Globus pallidus (tissue), 1 donor: Measurements from ENCODE around the gene SERPINF2.
A peak's percentile ranks its signal among the peaks of the same experiment; 100 is the strongest.
"Not testable (repeated sequence)": the region's sequence is repeated elsewhere in the genome, so short reads cannot be mapped to it uniquely, and the experiment has no call there.

ENCODE experiments used
- DNase-seq: peaks from one replicate; pipeline ENCODE4 v3.0.0-alpha.2; 2015; ENCODE audit warnings: low spot score

SERPINF2 gene

GRCh38 chr17:1716076-1716911, 26.4 kb upstream of the SERPINF2 start:
- peak; percentile 100 for DNase-seq

DNA sequence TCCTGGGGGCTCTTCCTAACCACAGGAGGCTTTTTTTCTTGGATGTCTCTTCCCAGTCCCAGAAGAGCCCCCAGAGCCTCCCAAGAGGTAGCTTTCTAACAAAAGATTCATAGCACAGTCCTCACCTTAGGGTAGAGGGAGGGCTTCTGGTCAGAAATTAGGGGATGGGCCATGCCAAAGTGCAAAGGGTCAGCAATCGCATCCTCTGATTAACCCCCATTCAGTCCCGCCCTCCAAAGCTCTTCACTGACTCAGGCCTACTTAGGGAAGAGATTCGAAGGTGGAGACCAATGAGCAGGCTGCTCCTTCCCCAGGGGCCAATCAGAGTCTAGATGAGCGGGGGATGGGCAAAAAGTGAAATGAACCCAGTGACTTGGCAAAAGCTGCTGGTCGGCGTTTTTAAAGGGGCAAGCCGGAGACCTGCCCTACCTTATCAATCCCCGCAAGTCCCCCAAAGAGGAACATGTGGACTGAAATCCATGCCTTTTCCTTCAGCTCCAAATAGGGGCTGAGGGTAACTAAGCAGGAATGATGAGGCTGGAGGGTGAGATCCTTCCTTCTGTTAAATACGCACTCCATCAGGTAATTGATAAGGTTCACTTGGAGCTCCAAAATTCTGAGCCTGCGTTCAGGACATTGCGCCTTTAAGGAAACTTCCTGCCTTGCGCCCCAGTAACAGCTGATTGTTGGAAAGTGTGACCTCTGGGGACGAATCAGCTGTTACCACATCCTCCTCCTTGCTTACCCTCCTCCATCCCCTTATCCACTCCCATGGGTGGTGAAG, 25.6 kb upstream of the SERPINF2 start:
- peak; percentile 96 for DNase-seq

DNA sequence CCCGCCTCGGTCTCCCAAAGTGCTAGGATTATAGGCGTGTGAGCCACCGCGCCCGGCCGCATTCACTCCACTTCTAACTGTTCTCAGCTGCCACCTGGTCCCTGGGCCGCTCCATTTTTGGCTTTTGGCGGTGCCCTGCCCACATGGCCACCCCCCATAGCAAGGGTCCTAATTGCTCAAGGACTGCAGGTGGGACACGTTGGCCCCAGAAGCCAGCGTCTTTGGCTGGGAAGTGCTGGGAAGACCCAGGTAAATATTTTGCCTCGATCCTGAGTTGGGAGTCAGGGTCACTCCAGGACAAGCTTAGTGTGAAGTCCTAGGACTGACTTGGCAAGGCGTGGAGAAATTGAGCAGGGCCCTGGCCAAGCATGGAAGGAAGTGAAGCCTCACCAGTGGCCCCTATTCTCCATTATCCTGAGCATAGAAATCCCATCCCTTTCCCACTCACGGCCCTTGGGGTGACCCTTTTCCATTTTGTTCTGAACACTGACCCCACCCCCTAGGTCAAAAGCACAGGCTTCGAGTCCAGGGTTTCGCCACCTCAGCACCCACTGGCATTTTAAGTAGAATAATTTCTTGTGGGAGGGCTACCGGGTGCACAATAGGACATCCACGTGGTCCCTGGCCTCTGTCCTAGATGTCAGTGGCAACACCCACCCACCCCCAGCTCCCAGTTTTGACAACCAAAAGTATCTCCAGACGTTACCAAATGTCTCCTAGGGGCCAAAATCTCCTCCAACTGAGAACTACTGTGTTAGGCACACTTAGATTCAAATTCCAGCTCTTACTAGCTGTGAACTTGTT, 24.1 kb upstream of the SERPINF2 start:
- DNase-seq = no peak

DNA sequence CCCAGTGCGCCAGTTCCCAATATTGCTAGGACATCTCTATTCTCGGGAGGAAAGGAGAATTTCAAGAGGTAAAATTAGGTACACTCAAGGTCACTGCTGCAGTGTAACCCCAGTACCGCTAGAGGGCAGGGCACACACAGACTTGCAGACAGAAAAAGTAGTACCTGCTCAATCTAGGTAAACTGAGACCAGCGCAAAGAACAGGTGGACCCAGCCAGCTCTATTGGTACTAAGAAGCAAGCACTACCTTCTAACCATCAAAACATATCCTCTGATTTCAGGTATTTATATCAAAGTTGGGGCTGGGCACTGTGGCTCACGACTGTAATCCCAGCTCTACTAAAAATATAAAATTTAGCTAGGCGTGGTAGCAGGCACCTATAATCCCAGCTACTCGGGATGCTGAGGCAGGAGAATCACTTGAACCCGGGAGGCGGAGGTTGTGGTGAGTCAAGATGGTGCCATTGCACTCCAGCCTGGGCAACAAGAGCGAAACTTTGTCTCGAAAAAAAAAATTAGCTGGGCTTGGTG, 21.8 kb upstream of the SERPINF2 start:
- no peak for DNase-seq

DNA sequence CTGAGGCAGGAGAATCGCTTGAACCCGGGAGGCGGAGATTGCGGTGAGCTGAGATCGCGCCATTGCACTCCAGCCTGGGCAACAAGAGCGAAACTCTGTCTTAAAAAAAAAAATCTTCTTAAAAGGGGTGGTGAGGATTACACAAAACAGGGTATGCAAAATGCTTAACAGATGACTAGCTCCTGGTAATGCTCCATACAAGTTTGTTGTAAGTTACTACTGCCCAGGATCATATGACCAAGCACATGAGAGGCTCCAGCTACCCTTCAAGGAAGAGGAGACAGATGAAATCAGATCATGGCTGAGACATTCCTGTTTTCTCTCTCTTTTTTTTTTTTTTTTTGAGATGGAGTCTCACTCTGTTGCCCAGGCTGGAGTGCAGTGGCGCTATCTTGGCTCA, 20.6 kb upstream of the SERPINF2 start:
- not testable (repeated sequence) for DNase-seq

GRCh38 chr17:1724351-1724868, 18.3 kb upstream of the SERPINF2 start, which contains the start of gene WDR81:
Gene WDR81 (plus strand): TSS chr17:1724704. CDS start chr17:1724960, 256 bp downstream.
- peak; percentile 82 for DNase-seq

DNA sequence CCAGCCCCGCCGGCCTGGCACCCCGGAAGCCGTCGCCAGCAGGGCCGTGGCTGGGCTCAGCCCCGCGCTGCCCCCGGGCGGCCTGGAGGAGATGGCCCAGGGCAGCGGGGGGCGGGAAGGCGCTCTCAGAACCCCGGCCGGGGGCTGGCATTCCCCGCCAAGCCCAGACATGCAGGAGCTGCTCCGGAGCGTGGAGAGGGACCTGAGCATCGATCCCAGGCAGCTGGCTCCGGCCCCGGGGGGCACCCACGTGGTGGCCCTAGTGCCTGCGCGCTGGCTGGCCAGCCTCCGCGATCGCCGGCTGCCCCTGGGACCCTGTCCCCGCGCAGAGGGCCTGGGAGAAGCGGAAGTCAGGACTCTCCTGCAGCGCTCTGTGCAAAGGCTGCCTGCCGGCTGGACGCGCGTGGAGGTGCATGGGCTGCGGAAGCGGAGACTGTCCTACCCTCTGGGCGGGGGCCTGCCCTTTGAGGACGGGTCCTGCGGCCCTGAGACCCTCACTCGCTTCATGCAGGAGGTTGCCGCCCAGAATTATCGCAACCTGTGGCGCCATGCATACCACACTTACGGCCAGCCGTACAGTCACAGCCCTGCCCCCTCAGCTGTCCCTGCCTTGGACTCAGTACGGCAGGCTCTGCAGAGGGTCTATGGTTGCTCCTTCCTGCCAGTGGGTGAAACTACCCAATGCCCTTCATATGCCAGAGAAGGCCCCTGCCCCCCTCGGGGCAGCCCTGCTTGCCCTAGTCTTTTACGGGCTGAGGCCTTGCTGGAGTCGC, 17.6 kb upstream of the SERPINF2 start:
- DNase-seq = peak; percentile 35

DNA sequence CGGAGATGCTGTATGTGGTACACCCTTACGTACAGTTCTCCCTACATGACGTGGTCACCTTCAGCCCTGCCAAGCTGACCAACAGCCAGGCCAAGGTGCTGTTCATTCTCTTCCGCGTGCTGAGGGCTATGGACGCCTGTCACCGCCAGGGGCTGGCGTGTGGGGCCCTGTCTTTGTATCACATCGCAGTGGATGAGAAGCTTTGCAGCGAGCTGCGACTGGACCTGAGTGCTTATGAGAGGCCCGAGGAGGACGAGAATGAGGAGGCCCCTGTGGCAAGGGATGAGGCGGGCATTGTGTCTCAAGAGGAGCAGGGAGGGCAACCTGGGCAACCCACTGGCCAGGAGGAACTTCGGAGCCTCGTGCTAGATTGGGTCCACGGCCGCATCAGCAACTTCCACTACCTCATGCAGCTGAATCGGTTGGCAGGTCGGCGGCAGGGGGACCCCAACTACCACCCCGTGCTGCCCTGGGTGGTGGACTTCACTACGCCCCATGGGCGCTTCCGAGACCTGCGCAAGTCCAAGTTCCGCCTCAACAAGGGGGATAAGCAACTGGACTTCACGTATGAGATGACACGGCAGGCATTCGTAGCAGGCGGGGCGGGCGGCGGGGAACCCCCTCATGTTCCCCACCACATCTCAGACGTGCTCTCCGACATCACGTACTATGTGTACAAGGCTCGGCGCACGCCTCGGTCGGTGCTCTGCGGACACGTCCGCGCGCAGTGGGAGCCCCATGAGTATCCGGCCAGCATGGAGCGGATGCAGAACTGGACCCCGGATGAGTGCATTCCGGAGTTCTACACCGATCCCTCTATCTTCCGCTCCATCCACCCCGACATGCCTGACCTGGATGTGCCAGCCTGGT, 16.8 kb upstream of the SERPINF2 start:
- no peak for DNase-seq

DNA sequence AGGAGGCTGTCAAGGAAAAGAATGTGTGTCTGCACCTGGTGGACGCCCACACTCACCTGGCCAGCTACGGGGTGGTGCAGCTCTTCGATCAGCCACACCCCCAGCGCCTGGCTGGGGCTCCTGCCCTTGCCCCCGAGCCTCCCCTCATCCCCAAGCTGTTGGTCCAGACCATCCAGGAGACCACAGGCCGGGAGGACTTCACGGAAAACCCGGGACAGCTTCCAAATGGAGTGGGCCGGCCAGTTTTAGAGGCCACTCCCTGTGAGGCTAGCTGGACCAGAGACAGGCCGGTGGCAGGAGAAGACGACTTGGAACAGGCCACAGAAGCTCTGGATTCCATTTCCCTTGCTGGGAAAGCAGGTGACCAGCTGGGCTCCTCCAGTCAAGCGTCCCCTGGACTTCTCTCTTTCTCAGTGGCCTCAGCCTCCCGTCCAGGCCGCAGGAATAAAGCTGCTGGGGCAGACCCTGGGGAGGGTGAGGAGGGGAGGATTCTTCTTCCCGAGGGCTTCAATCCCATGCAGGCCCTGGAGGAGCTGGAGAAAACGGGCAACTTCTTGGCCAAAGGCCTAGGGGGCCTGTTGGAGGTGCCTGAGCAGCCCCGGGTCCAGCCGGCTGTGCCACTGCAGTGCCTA, 15.9 kb upstream of the SERPINF2 start:
- DNase-seq = no peak

DNA sequence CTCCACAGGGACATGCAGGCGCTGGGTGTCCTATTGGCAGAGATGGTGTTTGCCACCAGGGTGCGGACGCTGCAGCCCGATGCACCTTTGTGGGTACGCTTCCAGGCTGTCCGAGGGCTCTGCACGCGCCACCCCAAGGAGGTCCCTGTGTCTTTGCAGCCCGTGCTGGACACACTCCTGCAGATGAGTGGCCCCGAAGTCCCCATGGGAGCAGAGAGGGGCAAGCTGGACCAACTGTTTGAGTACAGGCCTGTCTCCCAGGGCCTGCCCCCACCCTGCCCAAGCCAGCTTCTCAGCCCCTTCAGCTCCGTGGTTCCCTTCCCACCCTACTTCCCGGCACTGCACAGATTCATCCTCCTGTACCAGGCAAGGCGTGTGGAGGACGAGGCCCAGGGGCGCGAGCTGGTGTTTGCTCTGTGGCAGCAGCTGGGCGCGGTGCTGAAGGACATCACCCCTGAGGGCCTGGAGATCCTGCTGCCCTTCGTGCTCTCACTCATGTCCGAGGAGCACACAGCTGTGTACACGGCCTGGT, 15.3 kb upstream of the SERPINF2 start:
- no peak for DNase-seq

DNA sequence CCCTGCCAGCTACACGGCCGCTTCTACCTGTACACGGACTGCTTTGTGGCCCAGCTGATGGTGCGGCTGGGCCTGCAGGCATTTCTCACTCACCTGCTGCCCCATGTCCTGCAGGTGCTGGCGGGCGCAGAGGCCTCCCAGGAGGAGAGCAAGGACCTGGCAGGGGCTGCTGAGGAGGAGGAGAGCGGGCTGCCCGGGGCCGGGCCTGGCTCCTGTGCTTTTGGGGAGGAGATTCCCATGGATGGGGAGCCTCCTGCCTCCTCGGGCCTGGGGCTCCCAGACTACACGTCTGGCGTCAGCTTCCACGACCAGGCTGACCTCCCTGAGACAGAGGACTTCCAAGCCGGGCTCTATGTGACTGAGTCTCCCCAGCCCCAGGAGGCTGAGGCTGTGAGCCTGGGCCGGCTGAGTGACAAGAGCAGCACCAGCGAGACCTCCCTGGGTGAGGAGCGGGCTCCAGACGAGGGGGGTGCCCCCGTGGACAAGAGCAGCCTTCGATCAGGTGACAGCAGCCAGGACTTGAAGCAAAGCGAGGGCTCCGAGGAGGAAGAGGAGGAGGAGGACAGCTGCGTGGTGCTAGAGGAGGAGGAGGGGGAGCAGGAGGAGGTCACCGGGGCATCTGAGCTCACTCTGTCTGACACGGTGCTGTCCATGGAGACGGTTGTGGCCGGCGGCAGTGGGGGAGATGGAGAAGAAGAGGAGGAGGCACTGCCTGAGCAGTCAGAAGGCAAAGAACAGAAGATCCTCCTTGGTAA, 14.6 kb upstream of the SERPINF2 start:
- no peak for DNase-seq

GRCh38 chr17:1729966-1730325, 12.7 kb upstream of the SERPINF2 start:
- no peak for DNase-seq

- DNase-seq = no peak
These were observed 12.1 kb upstream of the SERPINF2 start for GRCh38 chr17:1730326-1731193.

GRCh38 chr17:1731194-1731506, 11.5 kb upstream of the SERPINF2 start:
- DNase-seq = no peak

DNA sequence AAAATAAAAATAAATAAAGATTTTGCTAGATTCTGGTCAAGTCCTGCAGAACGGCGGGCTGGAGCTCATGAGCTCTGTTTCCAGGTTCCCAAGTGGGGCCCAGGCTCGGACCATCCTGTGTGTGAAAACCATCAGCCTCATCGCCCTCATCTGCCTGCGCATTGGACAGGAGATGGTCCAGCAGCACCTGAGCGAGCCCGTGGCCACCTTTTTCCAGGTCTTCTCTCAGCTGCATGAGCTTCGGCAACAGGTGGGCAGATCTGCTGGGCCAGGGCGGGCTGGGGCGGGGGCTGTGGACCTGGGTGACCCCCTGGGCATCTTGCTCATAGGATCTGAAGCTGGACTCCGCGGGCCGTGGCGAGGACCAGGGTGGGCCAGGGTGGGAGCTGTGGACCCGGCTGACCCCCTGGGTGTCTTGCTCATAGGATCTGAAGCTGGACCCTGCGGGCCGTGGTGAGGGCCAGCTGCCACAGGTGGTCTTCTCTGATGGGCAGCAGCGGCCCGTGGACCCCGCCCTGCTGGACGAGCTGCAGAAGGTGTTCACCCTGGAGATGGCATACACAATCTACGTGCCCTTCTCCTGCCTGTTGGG, 10.3 kb upstream of the SERPINF2 start:
- no peak for DNase-seq

GRCh38 chr17:1732833-1733321, 9.8 kb upstream of the SERPINF2 start:
- no peak for DNase-seq

DNA sequence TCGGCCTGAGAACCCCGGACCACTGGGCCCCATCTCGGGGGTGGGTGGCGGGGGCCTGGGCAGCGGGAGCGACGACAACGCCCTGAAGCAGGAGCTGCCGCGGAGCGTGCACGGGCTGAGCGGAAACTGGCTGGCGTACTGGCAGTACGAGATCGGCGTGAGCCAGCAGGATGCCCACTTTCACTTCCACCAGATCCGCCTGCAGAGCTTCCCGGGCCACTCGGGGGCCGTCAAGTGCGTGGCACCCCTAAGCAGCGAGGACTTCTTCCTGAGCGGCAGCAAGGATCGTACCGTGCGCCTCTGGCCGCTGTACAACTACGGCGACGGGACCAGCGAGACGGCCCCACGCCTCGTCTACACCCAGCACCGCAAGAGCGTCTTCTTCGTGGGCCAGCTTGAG, 8.9 kb upstream of the SERPINF2 start:
- no peak for DNase-seq
